ENCODE data around the gene MELK.
"Not testable (repeated sequence)": the region's sequence is repeated elsewhere in the genome, so short reads cannot be mapped to it uniquely, and the experiment has no call there.

MELK gene

DNA sequence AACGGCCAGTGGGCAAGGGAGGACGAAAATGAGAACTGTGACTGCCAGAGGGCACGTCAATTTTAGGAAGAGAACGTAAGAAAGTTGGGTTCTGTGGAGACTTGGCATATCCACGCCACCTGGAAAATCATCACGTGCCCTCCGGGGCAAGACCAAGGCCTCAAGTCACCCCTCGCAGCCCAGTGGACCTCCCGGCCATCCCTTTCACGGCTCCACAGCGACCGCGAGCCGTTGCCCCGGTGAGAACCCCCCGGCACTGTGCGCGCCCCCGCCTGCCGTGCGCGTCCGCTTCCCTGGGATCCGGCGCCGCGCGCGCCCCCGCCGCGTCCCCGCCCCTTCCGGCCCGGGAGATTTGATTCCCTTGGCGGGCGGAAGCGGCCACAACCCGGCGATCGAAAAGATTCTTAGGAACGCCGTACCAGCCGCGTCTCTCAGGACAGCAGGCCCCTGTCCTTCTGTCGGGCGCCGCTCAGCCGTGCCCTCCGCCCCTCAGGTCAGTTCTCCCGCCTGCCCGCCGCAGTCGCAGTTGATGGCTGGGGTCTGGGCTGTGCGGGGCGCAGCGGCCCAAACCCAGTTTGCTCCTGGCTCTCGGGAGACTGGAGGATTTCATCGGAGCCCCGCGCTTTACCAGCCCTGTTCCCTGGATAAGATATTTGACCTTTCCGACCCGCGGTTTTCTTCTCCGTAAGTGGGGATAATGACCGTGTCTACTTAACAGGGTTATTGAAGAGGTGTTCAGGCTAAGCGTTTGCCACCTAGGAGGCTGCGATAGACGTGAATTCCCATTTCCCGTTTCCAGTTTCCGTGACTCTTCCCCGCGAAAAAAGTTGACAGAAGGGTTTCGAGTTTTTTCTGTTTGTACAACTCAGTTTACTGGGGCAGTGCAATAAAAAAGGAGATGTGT lies at the start of gene MELK:
Gene MELK (plus strand): TSS at position 381 of the 904 bp plus-strand sequence. CDS start 8,787 bp downstream, outside the sequence.
- DNase-seq = peak; percentile 82

DNA sequence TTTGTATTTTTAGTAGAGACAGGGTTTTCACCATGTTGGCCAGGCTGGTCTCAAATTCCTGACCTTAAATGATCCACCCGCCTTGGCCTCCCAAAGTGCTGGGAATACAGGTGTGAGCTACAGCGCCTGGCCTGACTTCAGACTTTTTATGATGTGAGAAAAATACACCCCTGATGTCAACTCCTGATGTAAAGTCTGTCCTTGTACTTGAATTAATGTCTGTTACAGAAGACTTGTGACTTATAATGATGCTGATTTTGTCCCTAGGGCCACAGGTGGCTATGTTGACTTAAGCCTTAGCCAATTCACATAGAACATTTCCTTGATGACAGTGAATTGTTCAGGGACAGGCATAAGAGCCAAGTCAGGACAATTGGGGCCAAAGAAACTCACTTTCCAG lies 42.5 kb upstream of the MELK start:
- DNase-seq = no peak

DNA sequence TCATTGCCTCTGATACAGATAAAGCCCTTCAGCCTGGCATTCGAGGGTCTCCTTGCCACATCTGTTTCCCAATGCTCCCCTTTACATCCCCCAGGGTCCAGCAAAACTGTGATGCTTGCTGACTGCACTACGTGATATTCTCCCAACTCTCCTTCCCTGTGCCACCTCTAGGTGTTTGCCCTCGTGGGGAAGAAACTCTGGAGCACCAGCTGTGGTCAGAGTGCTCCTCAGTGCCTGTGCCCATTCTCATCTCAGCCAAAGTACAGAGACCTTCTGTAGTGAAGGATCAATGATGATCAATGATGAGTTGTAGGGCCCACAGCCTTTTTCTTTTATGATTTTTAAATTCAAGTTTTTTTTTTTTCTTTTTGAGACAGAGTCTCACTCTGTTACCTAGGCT lies 40.3 kb upstream of the MELK start:
- DNase-seq = no peak

DNA sequence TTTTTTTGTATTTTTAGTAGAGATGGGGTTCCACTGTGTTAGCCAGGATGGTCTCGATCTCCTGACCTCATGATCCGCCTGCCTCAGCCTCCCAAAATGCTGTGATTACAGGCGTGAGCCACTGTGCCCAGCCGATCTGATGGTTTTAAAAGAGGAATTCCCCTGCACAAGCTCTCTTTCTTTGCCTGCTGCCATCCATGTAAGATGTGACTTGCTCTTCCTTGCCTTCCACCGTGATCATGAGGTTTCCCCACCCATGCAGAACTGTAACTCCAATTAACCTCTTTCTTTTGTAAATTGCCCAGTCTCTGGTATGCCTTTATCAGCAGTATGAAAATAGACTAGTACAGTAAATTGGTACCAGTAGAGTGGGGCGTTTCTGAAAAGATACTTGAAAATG lies 39.0 kb upstream of the MELK start:
- DNase-seq = not testable (repeated sequence)

DNA sequence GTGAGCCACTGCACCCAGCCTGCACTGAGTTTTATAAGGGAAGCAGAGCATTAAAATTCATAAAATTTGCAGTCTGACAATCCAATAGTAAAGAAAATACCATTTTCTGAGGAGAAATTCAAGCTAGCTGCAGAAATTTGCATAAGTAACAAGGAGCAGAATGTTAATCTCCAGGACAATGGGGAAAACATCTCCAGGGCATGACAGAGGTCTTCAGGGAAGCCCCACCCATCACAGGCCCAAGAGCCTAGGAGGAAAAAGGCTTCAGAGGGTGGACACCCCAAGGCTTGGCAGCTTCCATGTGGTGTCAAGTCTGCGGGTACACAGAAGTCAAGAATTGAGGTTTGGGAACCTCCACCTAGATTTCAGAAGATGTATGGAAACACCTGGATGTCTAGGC lies 37.6 kb upstream of the MELK start:
- DNase-seq = no peak

DNA sequence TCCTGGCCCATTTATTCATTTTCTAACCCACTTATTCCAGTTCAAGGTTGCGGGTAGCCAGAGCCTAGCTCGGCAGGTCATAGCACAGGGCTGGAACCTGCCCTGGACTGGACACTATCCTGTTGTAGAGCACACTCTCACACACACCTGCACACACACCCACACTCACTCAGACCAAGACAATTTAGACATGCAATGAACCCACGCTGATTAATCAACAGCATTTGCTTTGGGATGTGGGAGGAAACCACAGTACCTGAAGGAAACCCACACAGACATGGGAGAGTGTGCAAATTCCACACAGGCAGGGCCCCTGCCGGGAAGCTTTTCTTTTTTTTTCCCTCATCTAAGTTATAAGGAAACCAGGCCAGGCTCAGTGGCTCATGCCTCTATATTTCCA lies 34.8 kb upstream of the MELK start:
- no peak for DNase-seq

DNA sequence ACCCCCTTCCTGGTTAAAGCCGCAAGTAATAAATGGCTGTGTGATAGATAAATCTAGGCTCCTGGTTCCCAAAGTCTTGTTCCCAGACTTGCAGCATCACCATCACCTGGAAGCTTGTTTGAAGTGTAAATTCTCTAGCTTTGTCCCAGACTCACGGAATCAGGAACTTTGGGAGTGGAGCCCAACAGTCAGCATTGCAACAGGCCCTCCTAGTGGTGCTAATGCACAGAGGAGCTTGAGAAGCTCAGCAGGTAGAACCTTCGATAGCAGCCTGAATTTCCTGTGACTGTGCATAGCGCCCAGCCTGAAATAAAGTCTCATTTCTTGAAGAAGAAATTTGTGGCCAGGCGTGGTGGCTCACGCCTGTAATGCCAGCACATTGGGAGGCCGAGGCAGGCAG lies 30.3 kb upstream of the MELK start:
- DNase-seq = no peak

DNA sequence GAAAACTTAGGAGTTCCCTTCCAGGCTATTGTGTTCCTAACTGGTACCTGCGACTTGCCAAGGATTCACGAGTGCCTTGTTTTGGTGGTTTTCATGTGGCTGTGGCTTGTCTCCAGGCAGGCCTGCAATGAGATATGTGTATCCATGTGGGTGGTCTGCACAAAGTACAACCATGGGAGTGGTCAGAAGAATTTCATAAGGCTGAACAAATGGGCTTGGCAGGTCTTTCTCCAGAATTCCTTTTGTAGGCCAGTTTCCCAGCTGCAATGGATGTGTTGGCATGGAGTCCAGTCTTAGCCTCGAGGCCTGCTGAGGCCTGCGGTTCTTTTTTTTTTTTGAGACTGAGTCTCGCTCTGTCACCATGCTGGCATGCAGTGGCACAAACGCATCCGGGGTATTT lies 28.8 kb upstream of the MELK start:
- DNase-seq = no peak

DNA sequence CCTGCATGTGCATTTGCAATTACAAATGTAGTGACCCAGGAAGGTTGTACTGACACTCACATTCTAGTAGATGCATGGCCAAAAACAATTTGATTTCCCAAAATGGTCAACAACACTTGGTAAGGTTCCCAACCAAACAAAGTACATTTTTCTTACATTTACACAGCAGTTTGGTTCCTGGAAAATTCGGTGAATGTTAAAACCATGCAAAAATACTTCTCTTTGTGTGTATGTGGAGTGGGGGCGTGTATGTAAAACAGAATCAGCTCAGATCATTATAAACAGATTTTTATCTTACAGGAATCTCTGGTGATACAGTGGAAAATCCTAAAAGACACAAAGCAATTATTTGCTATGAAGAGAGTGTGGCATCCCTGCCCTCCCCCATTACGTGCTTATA lies 25.1 kb upstream of the MELK start:
- DNase-seq = no peak

DNA sequence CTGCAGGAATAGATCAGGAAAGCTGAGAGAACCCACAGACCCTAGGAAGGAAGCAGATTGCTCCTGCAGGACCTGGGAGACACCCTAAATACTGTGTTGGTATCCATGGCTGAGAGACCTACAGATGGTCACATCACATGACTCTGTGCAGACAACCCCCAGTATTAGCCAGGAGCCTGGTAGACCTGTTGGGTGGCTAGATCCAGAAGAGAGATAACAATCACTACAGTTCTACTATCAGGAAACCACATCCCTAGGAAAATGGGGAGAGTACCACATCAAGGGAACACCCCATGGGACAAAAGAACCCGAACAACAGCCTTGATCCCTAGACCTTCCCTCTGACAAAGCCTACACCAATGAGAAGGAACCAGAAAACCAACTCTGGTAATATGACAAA lies 24.2 kb upstream of the MELK start:
- no peak for DNase-seq

DNA sequence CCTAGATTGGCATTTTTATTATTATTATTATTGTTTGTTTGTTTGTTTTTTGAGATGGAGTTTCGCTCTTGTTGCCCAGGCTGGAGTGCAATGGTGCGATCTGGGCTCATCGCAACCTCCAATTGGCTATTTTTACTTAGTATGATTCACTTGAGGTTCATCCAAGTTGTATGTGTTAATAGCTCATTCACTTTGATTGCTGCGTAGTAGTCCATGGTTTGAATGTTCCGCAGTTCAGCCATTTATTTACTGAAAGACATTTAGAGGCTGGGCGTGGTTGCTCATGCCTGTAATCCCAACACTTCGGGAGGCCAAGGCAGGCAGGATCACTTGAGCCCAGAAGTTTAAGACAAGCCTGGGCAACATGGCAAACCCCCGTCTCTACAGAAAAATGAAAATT lies 22.6 kb upstream of the MELK start:
- no peak for DNase-seq

DNA sequence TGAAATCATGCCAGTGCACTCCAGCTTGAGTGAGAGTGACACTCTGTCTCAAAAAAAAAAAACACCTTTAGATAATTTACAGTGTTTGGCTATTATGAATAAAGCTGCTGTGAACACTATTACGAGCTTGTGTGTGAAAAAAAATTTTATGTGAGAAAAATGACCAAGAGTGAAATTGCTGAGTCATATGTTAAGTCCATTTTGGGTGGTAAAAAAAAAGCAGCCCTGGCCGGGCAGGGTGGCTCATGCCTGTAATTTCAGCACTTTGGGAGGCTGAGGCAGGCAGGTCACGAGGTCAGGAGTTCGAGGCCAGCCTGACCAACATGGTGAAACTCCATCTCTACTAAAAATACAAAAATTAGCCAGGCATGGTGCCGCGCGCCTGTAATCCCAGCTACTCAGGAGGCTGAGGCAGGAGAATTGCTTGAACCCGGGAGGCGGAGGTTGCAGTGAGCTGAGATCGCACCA lies 22.0 kb upstream of the MELK start:
- DNase-seq = not testable (repeated sequence)

DNA sequence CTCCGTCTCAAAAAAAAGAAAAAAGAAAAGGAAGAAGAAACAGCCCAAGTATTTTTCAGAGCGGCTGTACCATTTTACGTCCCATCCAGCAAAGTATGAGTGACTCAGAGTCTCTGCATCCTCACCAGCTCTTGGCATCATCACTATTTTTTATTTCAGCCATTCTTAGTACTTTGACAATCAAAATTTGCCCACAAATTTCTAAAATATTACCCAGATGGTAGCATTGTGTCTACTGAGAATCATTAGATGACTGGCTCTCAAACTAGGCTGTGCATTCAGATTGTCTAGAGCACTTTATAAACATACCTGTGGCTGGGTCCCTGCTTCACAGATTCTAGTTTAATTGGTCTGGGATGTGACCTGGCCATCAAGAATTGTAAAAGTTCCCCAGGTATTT lies 21.6 kb upstream of the MELK start:
- no peak for DNase-seq

DNA sequence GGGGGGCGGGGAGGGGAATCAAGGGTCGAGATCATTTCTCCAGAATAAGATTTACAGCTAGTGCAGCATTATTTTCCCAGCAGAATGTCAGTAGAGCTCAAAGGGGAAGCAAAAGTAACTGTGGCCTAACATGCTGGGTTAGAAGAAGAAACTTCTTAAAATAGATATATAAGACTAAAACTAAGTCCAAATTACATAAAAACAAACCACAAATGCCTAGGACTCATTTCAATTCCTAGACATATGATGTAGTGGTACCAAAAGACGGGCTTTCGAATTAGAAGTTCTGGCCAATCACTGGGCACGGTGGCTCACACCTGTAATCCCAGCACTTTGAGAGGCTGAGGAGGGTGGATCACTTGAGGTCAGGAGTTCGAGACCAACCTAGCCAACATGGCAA lies 20.8 kb upstream of the MELK start:
- no peak for DNase-seq

DNA sequence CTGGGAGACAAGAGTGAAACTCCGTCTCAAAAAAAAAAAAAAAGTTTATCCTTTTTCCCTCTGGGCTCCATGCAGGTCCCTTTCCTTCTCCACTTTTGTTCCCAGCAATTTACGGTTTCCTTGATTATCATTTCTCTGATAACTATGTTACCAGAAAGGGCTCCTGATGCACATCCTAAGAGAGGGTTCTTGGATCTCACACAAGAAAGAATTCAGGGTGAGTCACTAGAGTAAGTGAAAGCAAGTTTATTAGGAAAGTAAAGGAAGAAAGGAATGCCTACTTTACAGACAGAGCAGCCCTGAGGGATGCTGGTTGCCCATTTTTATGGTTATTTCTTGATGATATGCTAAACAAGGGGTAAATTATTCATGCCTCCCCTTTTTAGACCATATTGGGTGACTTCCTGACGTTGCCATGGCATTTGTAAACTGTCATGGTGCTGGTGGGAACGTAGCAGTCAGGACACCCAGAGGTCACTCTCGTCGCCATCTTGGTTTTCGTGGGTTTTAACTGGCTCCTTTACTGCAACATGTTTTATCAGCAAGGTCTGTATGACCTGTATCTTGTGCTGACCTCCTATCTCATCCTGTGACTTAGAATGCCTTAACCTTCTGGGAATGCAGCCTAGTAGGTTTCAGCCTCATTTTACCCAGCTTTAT lies 13.5 kb upstream of the MELK start:
- no peak for DNase-seq

DNA sequence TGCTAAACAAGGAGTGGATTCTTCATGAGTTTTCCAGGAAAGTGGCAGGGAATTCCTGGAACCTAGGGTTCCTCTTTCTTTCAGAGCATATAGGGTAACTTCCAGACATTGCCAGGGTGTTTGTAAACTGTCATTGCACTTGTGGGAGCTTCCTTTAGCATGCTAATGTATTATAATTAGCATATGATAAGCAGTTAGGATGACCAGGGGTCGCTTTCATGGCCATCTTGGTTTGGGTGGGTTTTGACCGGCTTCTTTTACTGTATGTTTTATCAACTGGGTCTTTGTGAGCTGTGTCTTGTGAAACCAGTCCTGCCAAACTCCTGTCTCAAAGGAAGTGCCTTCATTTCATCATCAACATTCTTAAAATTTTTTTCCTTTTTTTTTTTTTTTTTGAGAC lies 11.9 kb upstream of the MELK start:
- no peak for DNase-seq

DNA sequence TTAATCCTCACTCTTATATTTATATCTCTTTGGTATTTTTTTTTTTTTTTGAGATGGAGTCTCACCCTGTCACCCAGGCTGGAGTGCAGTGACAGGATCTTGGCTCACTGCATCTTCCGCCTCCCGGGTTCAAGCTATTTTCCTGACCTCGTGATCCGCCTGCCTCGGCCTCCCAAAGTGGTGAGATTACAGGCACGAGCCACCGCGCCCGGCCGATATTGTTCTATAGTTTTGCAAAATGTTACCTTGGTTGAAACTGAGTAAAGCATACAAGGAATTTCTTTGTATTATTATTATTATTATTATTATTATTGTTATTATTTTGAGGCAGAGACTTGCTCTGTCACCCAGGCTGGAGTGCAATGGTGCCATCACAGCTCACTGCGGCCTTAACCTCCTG lies 9.9 kb upstream of the MELK start:
- DNase-seq = not testable (repeated sequence)

DNA sequence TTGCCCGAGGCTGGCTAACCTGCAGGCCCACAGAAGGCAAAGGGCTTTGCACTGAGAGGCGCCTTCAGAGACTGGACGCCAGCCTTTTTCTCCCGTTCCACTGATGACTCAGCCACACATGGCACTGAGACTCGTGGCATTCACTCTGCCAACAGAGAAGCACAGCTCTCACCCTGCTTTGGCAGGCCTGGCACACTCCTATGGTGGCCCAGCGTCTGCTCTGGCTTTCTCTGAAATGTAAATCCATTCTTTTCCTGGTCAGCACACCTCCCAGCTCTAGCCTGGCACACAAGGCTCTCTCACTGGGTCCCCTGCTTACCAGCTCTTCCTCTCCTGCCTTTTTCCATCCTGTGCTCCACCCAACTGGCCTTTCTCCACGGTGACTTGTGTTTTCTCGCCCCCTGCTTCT lies 5.9 kb upstream of the MELK start:
- no peak for DNase-seq

DNA sequence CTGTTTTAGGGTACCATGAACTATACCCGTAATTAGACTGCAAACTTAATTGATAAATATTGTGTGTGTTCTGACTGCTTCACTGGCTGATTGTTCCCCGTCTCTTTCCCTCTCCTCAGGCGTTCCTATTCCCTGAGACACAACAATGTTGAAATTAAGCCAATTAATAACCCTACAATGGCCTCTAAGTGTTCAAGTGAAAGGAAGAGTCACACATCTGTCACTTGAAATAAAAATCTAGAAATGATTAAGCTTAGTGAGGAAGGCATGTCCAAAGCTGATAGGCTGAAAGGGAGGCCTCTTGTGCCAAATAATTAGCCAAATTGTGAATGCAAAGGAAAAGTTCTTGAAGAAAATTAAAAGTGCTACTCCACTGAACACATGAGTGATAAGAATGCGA lies 4.0 kb upstream of the MELK start:
- DNase-seq = not testable (repeated sequence)

DNA sequence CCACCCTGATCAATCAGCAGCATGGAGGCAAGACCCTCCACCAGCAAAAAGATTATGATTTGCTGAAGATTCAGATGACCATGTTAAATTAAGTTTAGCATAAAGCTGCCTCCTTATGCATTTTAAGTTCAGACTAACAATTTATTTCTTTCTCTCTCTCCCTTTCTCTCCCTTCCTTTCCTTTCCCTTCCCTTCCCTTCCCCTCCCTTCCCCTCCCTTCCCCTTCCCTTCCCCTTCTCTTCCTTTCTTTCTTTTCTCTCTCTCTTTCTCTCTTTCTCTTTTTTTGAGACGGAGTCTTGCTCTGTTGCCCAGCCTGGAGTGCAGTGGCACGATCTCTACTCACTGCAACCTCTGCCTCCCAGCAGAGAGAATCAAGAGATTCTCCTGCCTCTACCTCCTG lies 1.4 kb upstream of the MELK start:
- DNase-seq = no peak

DNA sequence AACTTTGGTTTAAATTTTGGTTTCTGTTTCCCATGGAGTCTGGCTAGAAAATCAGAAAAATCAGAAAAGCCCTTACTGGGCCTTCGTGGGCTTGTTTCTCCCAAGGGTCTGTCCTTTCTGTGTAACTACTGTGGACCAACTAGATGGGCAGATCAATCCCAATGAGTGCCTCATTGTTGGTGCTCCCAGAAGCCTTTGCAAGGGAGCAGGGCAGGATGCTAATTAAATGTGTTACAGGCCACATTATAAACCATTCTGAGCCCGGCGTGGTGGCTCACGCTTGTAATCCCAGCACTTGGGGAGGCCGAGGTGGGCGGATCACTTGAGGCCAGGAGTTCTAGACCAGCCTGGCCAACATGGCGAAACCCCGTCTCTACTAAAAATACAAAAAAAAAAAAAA lies 1.4 kb downstream of the MELK start:
- DNase-seq = not testable (repeated sequence)

DNA sequence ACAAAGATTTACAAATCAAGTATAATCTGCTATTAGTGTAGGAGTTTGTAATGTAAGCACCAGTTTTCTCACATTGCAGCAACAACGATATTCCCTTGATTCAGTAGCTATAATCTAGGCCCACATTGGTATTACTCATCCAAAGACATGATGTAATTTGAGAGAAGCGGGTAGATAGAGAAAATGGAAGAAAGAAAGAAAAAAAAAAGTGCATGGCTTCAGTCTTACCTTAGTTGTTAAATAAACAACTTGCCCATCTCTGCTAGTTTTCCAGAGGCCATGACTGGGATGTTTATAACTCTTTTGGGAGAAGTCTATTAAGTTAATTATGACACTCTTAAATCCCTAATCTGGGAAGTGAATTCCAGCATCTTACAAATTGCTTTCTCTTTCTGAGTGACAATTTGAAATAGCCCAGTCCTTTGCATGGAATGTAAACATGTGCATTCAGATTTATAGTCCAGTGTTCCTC lies 2.8 kb downstream of the MELK start:
- DNase-seq = no peak

DNA sequence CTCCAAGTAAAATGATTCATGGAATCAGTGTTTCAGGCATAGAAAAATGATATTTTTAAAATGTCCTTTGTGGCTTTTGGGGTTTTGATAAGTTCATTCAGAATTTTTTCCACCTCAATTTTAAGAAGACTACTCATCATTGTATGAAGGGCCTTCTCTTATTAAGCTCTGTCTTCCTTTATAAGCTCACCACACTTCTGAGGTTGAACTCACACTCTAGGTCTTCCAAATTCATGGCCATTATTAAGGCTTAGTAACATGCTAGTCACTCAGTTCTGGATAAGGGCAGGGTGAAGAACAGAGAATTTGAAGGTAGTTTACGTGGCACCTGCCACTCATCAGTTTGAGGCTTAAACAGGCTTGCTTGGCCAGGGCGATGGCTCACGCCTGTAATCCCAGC lies 4.2 kb downstream of the MELK start:
- no peak for DNase-seq
